HEK293 (cell line): Measurements from ENCODE around the gene NIPAL3.

Experiments used
- CTCF ChIA-PET: fragments of 350-600 bp; formaldehyde crosslinking; extraction: SDS; loops from one replicate; lab custom pipeline; 2021; ENCODE audit warnings: antibody characterized with exemption; lab: Yijun Ruan, JAX
- POLR2A ChIA-PET: fragments of 300-600 bp; formaldehyde crosslinking; extraction: SDS; loops from one replicate; lab custom pipeline; 2020; ENCODE audit warnings: antibody characterized with exemption, inconsistent platforms; lab: Yijun Ruan, JAX
- H3K27ac ChIP-seq: fragments of 200-500 bp; sonication (Bioruptor generic); 2 replicates; pipeline ENCODE4 v1.5.1; 2014; ENCODE audit warnings: low read depth, low read length, control low read depth, inconsistent platforms; ENCODE audit errors: extremely low read depth
- H3K36me3 ChIP-seq, 2 experiments: fragments of 200-500 bp in 1 of 2; sonication (Bioruptor generic) in 1 of 2; 1 replicate in 1 of 2; 2 replicates in 1 of 2; pipeline ENCODE4 v1.5.1; 2014 to 2017; ENCODE audit warnings: inconsistent platforms in 2 of 2, low read length in 2 of 2; ENCODE audit not compliant: control insufficient read depth in 2 of 2, insufficient read depth in 1 of 2
- H3K4me1 ChIP-seq: fragments of 200-500 bp; sonication (Bioruptor generic); 2 replicates; pipeline ENCODE4 v1.5.1; 2014; ENCODE audit warnings: mild to moderate bottlenecking, low read length, inconsistent platforms; ENCODE audit not compliant: control insufficient read depth, insufficient read depth
- H3K4me3 ChIP-seq: 2 replicates; pipeline ENCODE4 v1.5.1; 2011; ENCODE audit warnings: low read depth, mild to moderate bottlenecking, control low read depth, low read length, moderate library complexity
- H3K9me3 ChIP-seq: fragments of 200-500 bp; sonication (Bioruptor generic); 2 replicates; pipeline ENCODE4 v1.5.1; 2014; ENCODE audit warnings: low read depth, low read length, inconsistent platforms; ENCODE audit not compliant: control insufficient read depth, insufficient read depth
- HOXC10 ChIP-seq: sonication (generic); formaldehyde crosslinking; IDR thresholded peaks from 2 replicates; pipeline ENCODE4 v1.8.1; 2023; ENCODE audit warnings: mild to moderate bottlenecking, missing genetic modification reagents
- KLF1 ChIP-seq: fragments of 450-650 bp; formaldehyde crosslinking; IDR thresholded peaks from 2 replicates; pipeline ENCODE4 v1.5.1; 2016; ENCODE audit warnings: missing biosample characterization, missing genetic modification characterization
- MYNN ChIP-seq: fragments of 450-650 bp; formaldehyde crosslinking; IDR thresholded peaks from 2 replicates; pipeline ENCODE4 v1.5.1; 2016; ENCODE audit warnings: missing biosample characterization, missing genetic modification characterization, borderline replicate concordance
- MZF1 ChIP-seq: fragments of 450-650 bp; formaldehyde crosslinking; IDR thresholded peaks from 2 replicates; pipeline ENCODE4 v1.5.1; 2017; ENCODE audit warnings: missing biosample characterization, missing genetic modification characterization, borderline replicate concordance
- OVOL3 ChIP-seq: fragments of 450-650 bp; formaldehyde crosslinking; IDR thresholded peaks from 2 replicates; pipeline ENCODE4 v1.5.1; 2016; ENCODE audit warnings: missing biosample characterization, missing genetic modification characterization
- SALL2 ChIP-seq: fragments of 450-650 bp; formaldehyde crosslinking; IDR thresholded peaks from 2 replicates; pipeline ENCODE4 v1.5.0; 2017; ENCODE audit warnings: missing biosample characterization, mild to moderate bottlenecking, missing genetic modification characterization, borderline replicate concordance
- YY2 ChIP-seq: fragments of 450-650 bp; formaldehyde crosslinking; IDR thresholded peaks from 2 replicates; pipeline ENCODE4 v1.5.1; 2016; ENCODE audit warnings: missing biosample characterization, missing genetic modification characterization
- ZNF311 ChIP-seq: fragments of 450-650 bp; formaldehyde crosslinking; IDR thresholded peaks from 2 replicates; pipeline ENCODE4 v1.5.1; 2017; ENCODE audit warnings: missing biosample characterization, missing genetic modification characterization, borderline replicate concordance
- ZNF366 ChIP-seq: fragments of 450-650 bp; formaldehyde crosslinking; conservative IDR thresholded peaks from 2 replicates; pipeline ENCODE4 v1.5.1; 2016; ENCODE audit warnings: missing biosample characterization, missing genetic modification characterization
- ZNF423 ChIP-seq: fragments of 450-650 bp; formaldehyde crosslinking; IDR thresholded peaks from 2 replicates; pipeline ENCODE4 v1.5.1; 2016; ENCODE audit warnings: missing biosample characterization, missing genetic modification characterization
- ZNF48 ChIP-seq: fragments of 450-650 bp; formaldehyde crosslinking; IDR thresholded peaks from 2 replicates; pipeline ENCODE4 v1.5.1; 2016; ENCODE audit warnings: missing biosample characterization, missing genetic modification characterization
- ZNF510 ChIP-seq: fragments of 450-650 bp; formaldehyde crosslinking; IDR thresholded peaks from 2 replicates; pipeline ENCODE4 v1.5.1; 2018; ENCODE audit warnings: mild to moderate bottlenecking, missing genetic modification characterization, missing biosample characterization; ENCODE audit not compliant: insufficient replicate concordance
- ZNF518A ChIP-seq: fragments of 450-650 bp; formaldehyde crosslinking; conservative IDR thresholded peaks from 2 replicates; pipeline ENCODE4 v1.5.1; 2016; ENCODE audit warnings: low read depth, missing biosample characterization, missing genetic modification characterization
- ZNF571 ChIP-seq: fragments of 450-650 bp; formaldehyde crosslinking; IDR thresholded peaks from 2 replicates; pipeline ENCODE4 v1.5.0; 2017; ENCODE audit warnings: missing biosample characterization, missing genetic modification characterization
- ZNF600 ChIP-seq: fragments of 450-650 bp; formaldehyde crosslinking; IDR thresholded peaks from 2 replicates; pipeline ENCODE4 v1.5.1; 2016; ENCODE audit warnings: missing biosample characterization, missing genetic modification characterization
- ZNF621 ChIP-seq: fragments of 450-650 bp; formaldehyde crosslinking; IDR thresholded peaks from 2 replicates; pipeline ENCODE4 v1.5.1; 2017; ENCODE audit warnings: missing biosample characterization, missing genetic modification characterization
- ZNF629 ChIP-seq: fragments of 450-650 bp; formaldehyde crosslinking; IDR thresholded peaks from 2 replicates; pipeline ENCODE4 v1.5.1; 2017; ENCODE audit warnings: missing biosample characterization, missing genetic modification characterization
- ZNF677 ChIP-seq: fragments of 450-650 bp; IDR thresholded peaks from 2 replicates; pipeline ENCODE4 v1.5.0; 2018; ENCODE audit warnings: missing biosample characterization, mild to moderate bottlenecking, missing genetic modification characterization, moderate library complexity
- ZSCAN4 ChIP-seq: fragments of 450-650 bp; formaldehyde crosslinking; IDR thresholded peaks from 2 replicates; pipeline ENCODE4 v1.5.1; 2017; ENCODE audit warnings: missing biosample characterization, missing genetic modification characterization
- TF ChIP-seq, protein P1 (sequence below): fragments of 450-650 bp; formaldehyde crosslinking; IDR thresholded peaks from 2 replicates; pipeline ENCODE4 v1.5.1; 2017; ENCODE audit warnings: missing biosample characterization, missing genetic modification characterization
- TF ChIP-seq, protein P2 (sequence below): fragments of 450-650 bp; formaldehyde crosslinking; IDR thresholded peaks from 2 replicates; pipeline ENCODE4 v1.5.1; 2016; ENCODE audit warnings: missing biosample characterization, missing genetic modification characterization

NIPAL3 gene

GRCh38 chr1:24465099-24465498, 49.5 kb downstream of the NIPAL3 start:
- no peaks in the 10 kb centered on the region for H3K9me3 ChIP-seq
- no peak overlapping the region for H3K4me3 ChIP-seq
- TF ChIP-seq ZNF48 (tag by site-specific recombination) (no peak), MYNN (no peak), YY2 (tag by site-specific recombination) (no peak), ZNF571 (no peak), ZNF629 (tag by site-specific recombination) (no peak), KLF1 (tag by site-specific recombination) (no peak), ZNF510 (tag by site-specific recombination) (no peak)
- TF ChIP-seq, protein P1, sequence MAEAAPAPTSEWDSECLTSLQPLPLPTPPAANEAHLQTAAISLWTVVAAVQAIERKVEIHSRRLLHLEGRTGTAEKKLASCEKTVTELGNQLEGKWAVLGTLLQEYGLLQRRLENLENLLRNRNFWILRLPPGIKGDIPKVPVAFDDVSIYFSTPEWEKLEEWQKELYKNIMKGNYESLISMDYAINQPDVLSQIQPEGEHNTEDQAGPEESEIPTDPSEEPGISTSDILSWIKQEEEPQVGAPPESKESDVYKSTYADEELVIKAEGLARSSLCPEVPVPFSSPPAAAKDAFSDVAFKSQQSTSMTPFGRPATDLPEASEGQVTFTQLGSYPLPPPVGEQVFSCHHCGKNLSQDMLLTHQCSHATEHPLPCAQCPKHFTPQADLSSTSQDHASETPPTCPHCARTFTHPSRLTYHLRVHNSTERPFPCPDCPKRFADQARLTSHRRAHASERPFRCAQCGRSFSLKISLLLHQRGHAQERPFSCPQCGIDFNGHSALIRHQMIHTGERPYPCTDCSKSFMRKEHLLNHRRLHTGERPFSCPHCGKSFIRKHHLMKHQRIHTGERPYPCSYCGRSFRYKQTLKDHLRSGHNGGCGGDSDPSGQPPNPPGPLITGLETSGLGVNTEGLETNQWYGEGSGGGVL (tag by site-specific recombination): no peak
- TF ChIP-seq, all 188 proteins: peak for 0
- Histone ChIP-seq H3K4me1 (no peaks in the 10 kb centered on the region), H3K36me3 (peaks cover 0 to 55% of the 10 kb centered on the region in 2 experiments), H3K27ac (no peak overlapping the region)
- ChIA-PET CTCF (interaction anchor here (0.6 kb wide), 1 partner anchor 743 kb away, joined by 6 read pairs; no protein-coding TSS in a partner anchor), POLR2A (no interaction called here)

- Histone ChIP-seq H3K4me1 (no peaks in the 10 kb centered on the region), H3K4me3 (no peak overlapping the region), H3K9me3 (no peaks in the 10 kb centered on the region), H3K27ac (no peak overlapping the region), H3K36me3 (peaks cover 0 to 49% of the 10 kb centered on the region in 2 experiments)
- CTCF ChIA-PET: no interaction called here
- no peak for TF ChIP-seq ZNF677 (tag by site-specific recombination)
- TF ChIP-seq ZNF311 (tag by site-specific recombination): no peak
- no peak for TF ChIP-seq ZNF600 (tag by site-specific recombination)
- no peak for TF ChIP-seq ZNF366 (tag by site-specific recombination)
- TF ChIP-seq, protein P2, sequence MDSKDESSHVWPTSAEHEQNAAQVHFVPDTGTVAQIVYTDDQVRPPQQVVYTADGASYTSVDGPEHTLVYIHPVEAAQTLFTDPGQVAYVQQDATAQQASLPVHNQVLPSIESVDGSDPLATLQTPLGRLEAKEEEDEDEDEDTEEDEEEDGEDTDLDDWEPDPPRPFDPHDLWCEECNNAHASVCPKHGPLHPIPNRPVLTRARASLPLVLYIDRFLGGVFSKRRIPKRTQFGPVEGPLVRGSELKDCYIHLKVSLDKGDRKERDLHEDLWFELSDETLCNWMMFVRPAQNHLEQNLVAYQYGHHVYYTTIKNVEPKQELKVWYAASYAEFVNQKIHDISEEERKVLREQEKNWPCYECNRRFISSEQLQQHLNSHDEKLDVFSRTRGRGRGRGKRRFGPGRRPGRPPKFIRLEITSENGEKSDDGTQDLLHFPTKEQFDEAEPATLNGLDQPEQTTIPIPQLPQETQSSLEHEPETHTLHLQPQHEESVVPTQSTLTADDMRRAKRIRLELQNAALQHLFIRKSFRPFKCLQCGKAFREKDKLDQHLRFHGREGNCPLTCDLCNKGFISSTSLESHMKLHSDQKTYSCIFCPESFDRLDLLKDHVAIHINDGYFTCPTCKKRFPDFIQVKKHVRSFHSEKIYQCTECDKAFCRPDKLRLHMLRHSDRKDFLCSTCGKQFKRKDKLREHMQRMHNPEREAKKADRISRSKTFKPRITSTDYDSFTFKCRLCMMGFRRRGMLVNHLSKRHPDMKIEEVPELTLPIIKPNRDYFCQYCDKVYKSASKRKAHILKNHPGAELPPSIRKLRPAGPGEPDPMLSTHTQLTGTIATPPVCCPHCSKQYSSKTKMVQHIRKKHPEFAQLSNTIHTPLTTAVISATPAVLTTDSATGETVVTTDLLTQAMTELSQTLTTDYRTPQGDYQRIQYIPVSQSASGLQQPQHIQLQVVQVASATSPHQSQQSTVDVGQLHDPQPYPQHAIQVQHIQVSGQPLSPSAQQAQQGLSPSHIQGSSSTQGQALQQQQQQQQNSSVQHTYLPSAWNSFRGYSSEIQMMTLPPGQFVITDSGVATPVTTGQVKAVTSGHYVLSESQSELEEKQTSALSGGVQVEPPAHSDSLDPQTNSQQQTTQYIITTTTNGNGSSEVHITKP: no peak
- TF ChIP-seq ZNF518A (tag by site-specific recombination): no peak
- no peak for TF ChIP-seq OVOL3 (tag by site-specific recombination)
- TF ChIP-seq ZNF629 (tag by site-specific recombination): no peak
- TF ChIP-seq ZNF423 (tag by site-specific recombination): no peak
- TF ChIP-seq ZSCAN4: no peak
- no peak for TF ChIP-seq MZF1 (tag by site-specific recombination)
- TF ChIP-seq ZNF621: no peak
- TF ChIP-seq HOXC10: no peak
- TF ChIP-seq SALL2 (tag by site-specific recombination): no peak
- TF ChIP-seq ZNF571: no peak
- POLR2A ChIA-PET: no interaction called here
Observed at GRCh38 chr1:24465638-24466037, 50.0 kb downstream of the NIPAL3 start.
